GM12878 (cell line): ENCODE data around the gene CABLES1. TPM values are rescaled to one million over a fixed set of nuclear protein-coding genes. Genes with fewer than 3 reads are reported as not detected.

Source experiments
- ATAC-seq: fragments of 200-7000 bp; cut with Tn5 transposase; 3 replicates; pipeline ENCODE4 v1.9.1; 2020; ENCODE audit warnings: mild to moderate bottlenecking, moderate library complexity
- BruUV-seq: library from RNA; stranded (reverse); fragments of 400-500 nt; replicated peaks from 2 replicates; lab custom pipeline; 2021; lab: Mats Ljungman, UMichigan
- CTCF ChIA-PET: fragments of 300-600 bp; sonication (Branson Sonifier 250); formaldehyde crosslinking; extraction: SDS; loops from one replicate; lab custom pipeline; 2021; ENCODE audit warnings: inconsistent platforms; lab: Yijun Ruan, JAX
- POLR2A ChIA-PET: fragments of 350-600 bp; formaldehyde crosslinking; extraction: SDS; loops from one replicate; lab custom pipeline; 2021; ENCODE audit warnings: inconsistent platforms; lab: Charles Lee
- RAD21 ChIA-PET: fragments of 300-600 bp; sonication (Branson Sonifier 250); formaldehyde crosslinking; loops from one replicate; lab custom pipeline; 2023; ENCODE audit warnings: antibody characterized with exemption; ENCODE audit not compliant: unreplicated experiment; lab: Charles Lee
- SMC1A ChIA-PET: fragments of 300-600 bp; sonication (Branson Sonifier 250); formaldehyde crosslinking; loops from one replicate; lab custom pipeline; 2023; ENCODE audit not compliant: unreplicated experiment, uncharacterized antibody; lab: Charles Lee
- DNase-seq: peaks from one replicate; pipeline ENCODE4 v3.0.0-alpha.2; 2011; ENCODE audit warnings: low read depth, low spot score
- FAIRE-seq: peaks from 3 replicates; lab custom pipeline; 2011; peaks lifted over from hg19 to GRCh38; lab: Jason Lieb, UNC
- H2AFZ ChIP-seq: 2 replicates; pipeline ENCODE4 v1.6.0; 2011; ENCODE audit warnings: low read depth, low read length, control low read depth; ENCODE audit not compliant: control insufficient read depth
- H3K27ac ChIP-seq: 2 replicates; pipeline ENCODE4 v1.5.1; 2011; ENCODE audit warnings: control low read depth; ENCODE audit not compliant: control insufficient read depth, insufficient read depth
- H3K27me3 ChIP-seq, 2 experiments: replicated peaks in 1 of 2; 2 replicates each; pipeline versions ENCODE4 v1.6.0 to v1.6.1; 2011; ENCODE audit warnings: low read length in 1 of 2; ENCODE audit not compliant: control insufficient read depth in 2 of 2, insufficient read depth in 2 of 2
- H3K36me3 ChIP-seq, 2 experiments: 2 replicates each; pipeline ENCODE4 v1.5.1; 2011; ENCODE audit warnings: low read length in 1 of 2; ENCODE audit not compliant: control insufficient read depth in 2 of 2, insufficient read depth in 2 of 2
- H3K4me1 ChIP-seq: 2 replicates; pipeline ENCODE4 v1.6.1; 2011; ENCODE audit warnings: mild to moderate bottlenecking, low read length, moderate library complexity, mixed read lengths; ENCODE audit not compliant: control insufficient read depth, insufficient read depth
- H3K4me2 ChIP-seq: 2 replicates; pipeline ENCODE4 v1.6.0; 2011; ENCODE audit warnings: control low read depth; ENCODE audit not compliant: control insufficient read depth, insufficient read depth
- H3K4me3 ChIP-seq: fragments of 200-600 bp; sonication (generic); 2 replicates; pipeline ENCODE4 v1.5.1; 2016
- H3K79me2 ChIP-seq: 2 replicates; pipeline ENCODE4 v1.6.0; 2011; ENCODE audit warnings: low read length; ENCODE audit not compliant: control insufficient read depth, insufficient read depth
- H3K9ac ChIP-seq: 2 replicates; pipeline ENCODE4 v1.8.0; 2011; ENCODE audit warnings: low read length, control low read depth, mixed read lengths; ENCODE audit not compliant: control insufficient read depth, insufficient read depth
- H3K9me3 ChIP-seq: replicated peaks from 3 replicates; pipeline ENCODE4 v1.5.1; 2011; ENCODE audit warnings: mild to moderate bottlenecking, low read length; ENCODE audit not compliant: control insufficient read depth, insufficient read depth
- H4K20me1 ChIP-seq: 2 replicates; pipeline ENCODE4 v1.6.0; 2011; ENCODE audit not compliant: control insufficient read depth, insufficient read depth
- BHLHE40 ChIP-seq, 2 experiments: fragments of 450-650 bp in 1 of 2; IDR thresholded peaks; 2 replicates each; pipeline ENCODE4 v1.6.1; 2011 to 2017; ENCODE audit warnings: low read depth in 2 of 2, borderline replicate concordance in 1 of 2, improper control_type of control experiment in 1 of 2, low read length in 1 of 2, mild to moderate bottlenecking in 1 of 2
- BMI1 ChIP-seq: fragments of 450-650 bp; IDR thresholded peaks from 2 replicates; pipeline ENCODE4 v1.6.1; 2016; ENCODE audit warnings: mild to moderate bottlenecking, moderate library complexity, borderline replicate concordance
- E2F8 ChIP-seq: fragments of 450-650 bp; IDR thresholded peaks from 2 replicates; pipeline ENCODE4 v1.6.1; 2018; ENCODE audit warnings: mild to moderate bottlenecking, low read depth, moderate library complexity; ENCODE audit not compliant: partially characterized antibody
- IRF5 ChIP-seq: fragments of 450-650 bp; IDR thresholded peaks from 2 replicates; pipeline ENCODE4 v1.6.1; 2017; ENCODE audit warnings: borderline replicate concordance
- MLLT1 ChIP-seq: fragments of 450-650 bp; IDR thresholded peaks from 2 replicates; pipeline ENCODE4 v1.6.1; 2016; ENCODE audit warnings: mild to moderate bottlenecking
- MYC ChIP-seq: IDR thresholded peaks from 2 replicates; pipeline ENCODE4 v1.6.1; 2011; ENCODE audit warnings: mild to moderate bottlenecking, low read length, moderate library complexity, inconsistent platforms; ENCODE audit not compliant: insufficient read depth, insufficient replicate concordance, insufficient read length, severe bottlenecking
- NFYB ChIP-seq: IDR thresholded peaks from 2 replicates; pipeline ENCODE4 v1.6.1; 2011; ENCODE audit warnings: low read depth, mild to moderate bottlenecking, low read length, improper control_type of control experiment, moderate library complexity; ENCODE audit not compliant: insufficient read depth
- NR2C2 ChIP-seq: IDR thresholded peaks from 2 replicates; pipeline ENCODE4 v1.6.1; 2011; ENCODE audit warnings: borderline replicate concordance, low read depth; ENCODE audit not compliant: control insufficient read depth, insufficient read length
- NR2F1 ChIP-seq: fragments of 450-650 bp; conservative IDR thresholded peaks from 2 replicates; pipeline ENCODE4 v1.6.1; 2017; ENCODE audit warnings: mild to moderate bottlenecking
- POLR2A ChIP-seq: IDR thresholded peaks from 2 replicates; pipeline ENCODE4 v1.6.1; 2011; ENCODE audit warnings: low read depth, mild to moderate bottlenecking, low read length
- RCOR1 ChIP-seq: conservative IDR thresholded peaks from 2 replicates; pipeline ENCODE4 v1.6.1; 2012; ENCODE audit warnings: low read depth, low read length, improper control_type of control experiment
- SIN3A ChIP-seq: IDR thresholded peaks from 2 replicates; pipeline ENCODE4 v1.6.1; 2012; ENCODE audit warnings: low read depth, low read length, improper control_type of control experiment
- SIX5 ChIP-seq: IDR thresholded peaks from 2 replicates; pipeline ENCODE4 v1.6.1; 2011; ENCODE audit warnings: mild to moderate bottlenecking, low read depth, low read length, moderate library complexity; ENCODE audit not compliant: severe bottlenecking
- SREBF2 ChIP-seq: IDR thresholded peaks from 2 replicates; pipeline ENCODE4 v1.6.1; 2012; ENCODE audit warnings: mild to moderate bottlenecking, low read length
- TAF1 ChIP-seq: IDR thresholded peaks from 2 replicates; pipeline ENCODE4 v1.6.1; 2011; ENCODE audit warnings: mild to moderate bottlenecking, low read depth, low read length, borderline replicate concordance
- TCF7 ChIP-seq: IDR thresholded peaks from 2 replicates; pipeline ENCODE4 v1.6.1; 2014; ENCODE audit warnings: antibody characterized with exemption, borderline replicate concordance
- WRNIP1 ChIP-seq: IDR thresholded peaks from 2 replicates; pipeline ENCODE4 v1.6.1; 2011; ENCODE audit warnings: low read depth, low read length, improper control_type of control experiment, borderline replicate concordance
- ZNF622 ChIP-seq: fragments of 450-650 bp; IDR thresholded peaks from 2 replicates; pipeline ENCODE4 v1.6.1; 2017; ENCODE audit warnings: mild to moderate bottlenecking, inconsistent platforms
- WGBS: methylation state at CpG from one replicate; pipeline ENCODE4 v1.1.6; 2016; ENCODE audit warnings: low lambda C conversion rate; ENCODE audit not compliant: insufficient replicate concordance, insufficient coverage; ENCODE audit errors: missing lambda C conversion rate; 5-methylcytosine and 5-hydroxymethylcytosine counted together
- in situ Hi-C: fragments of 300-500 bp; cut with MboI; formaldehyde crosslinking; loops from 9 replicates; pipeline ENCODE4 v1.14.3; 2018; ENCODE audit warnings: mixed read lengths
- intact Hi-C: fragments of 100-400 bp; cut with micrococcal nuclease; formaldehyde crosslinking; loops from one replicate; pipeline ENCODE4 v1.14.2; 2022; ENCODE audit not compliant: unreplicated experiment
- polyA plus RNA-seq, 11 experiments: library from polyadenylated mRNA; depleted of rRNA in 4 of 11; unstranded in 6 of 11; stranded (reverse) in 5 of 11; fragments of >200 nt; fragmentation: Nextera tagmentation in 4 of 11; fragmentation: Illumina TruSeq in 1 of 11; extraction: Ambion mirVana in 4 of 11; extraction: Trizol in 1 of 11; gene quantifications; 1 replicate in 1 of 11; 2 replicates in 10 of 11; pipeline versions ENCODE4 v1.2.1 to v1.2.3, GENCODE V29; 2011 to 2016; ENCODE audit warnings: inconsistent platforms in 2 of 11, missing spikeins in 2 of 11, low read depth in 1 of 11
- total RNA-seq, 4 experiments: library from RNA; depleted of rRNA in 3 of 4; stranded (reverse); fragments of >200 nt in 3 of 4; fragmentation: Illumina TruSeq in 1 of 4; extraction: Trizol in 1 of 4; gene quantifications; 2 replicates each; pipeline versions ENCODE4 v1.2.1 to v1.2.3, GENCODE V29; 2013 to 2021

The CABLES1 gene
- total and polyA plus RNA-seq, 10 of the 15 experiments (the other 5 are each of a cell fraction or from before 2014, with no cell fraction given), result 2.9 to 27.2 (median 8.2) TPM

- TF ChIP-seq E2F8 (no peak), POLR2A (no peak), NR2F1 (no peak)
Measured at GRCh38 chr18:23247331-23247730, 112.0 kb downstream of the CABLES1 start (continued).

GRCh38 chr18:23247896-23248295 lies 112.6 kb downstream of the CABLES1 start:
- H3K4me3 ChIP-seq, result no peak overlapping the region
- FAIRE-seq (no peak), ATAC-seq (no peak), DNase-seq (no peak)
- no peaks in the 10 kb centered on the region for H3K79me2 ChIP-seq
- no peaks in the 10 kb centered on the region; the same call in 1 of the 2 replicates for H3K4me1 ChIP-seq
- intact Hi-C loops, result no loop called here
- POLR2A ChIA-PET, result no interaction called here
- H4K20me1 ChIP-seq, result no peaks in the 10 kb centered on the region
- H3K27ac ChIP-seq, result no peak overlapping the region
- H3K9me3 ChIP-seq, result no peaks in the 10 kb centered on the region
- RAD21 ChIA-PET, result interaction anchor here (0.8 kb wide), 1 partner anchor 164 kb away, joined by 3 read pairs; no protein-coding TSS in a partner anchor
- SMC1A ChIA-PET, result interaction anchor here (1.1 to 1.8 kb wide), 2 partner anchors 16 to 73 kb away, joined by 3 read pairs; no protein-coding TSS in a partner anchor
- H3K9ac ChIP-seq, result no peak overlapping the region
- no peak overlapping the region for H3K4me2 ChIP-seq
- BruUV-seq, result no TSS peak
- peaks cover 0 to 14% of the 10 kb centered on the region in 2 experiments; a peak in 2 of 4 replicates for H3K36me3 ChIP-seq
- 97% methylated on average over 14 of the region's 14 CpGs for WGBS
- CTCF ChIA-PET, result no interaction called here
- H3K27me3 ChIP-seq, result no peaks in the 10 kb centered on the region
- in situ Hi-C loops, result no loop called here
- TF ChIP-seq MYC (no peak), IRF5 (no peak), NFYB (no peak), TCF7 (no peak), BHLHE40 (IDR thresholded peaks at IDR 0.05; ENCODE audit: borderline replicate concordance in 1 of 2, low read depth in 2 of 2, low read length in 1 of 2) (no peak), MLLT1 (no peak), SREBF2 (no peak), RCOR1 (no peak), WRNIP1 (no peak), SIX5 (no peak), NR2C2 (no peak), TAF1 (no peak), ZNF622 (no peak), BMI1 (no peak), SIN3A (no peak)
- TF ChIP-seq, all 136 proteins: peak for 0
- H2AFZ ChIP-seq, result no peak overlapping the region
